ENCODE results near the gene TRPM8. TPM values are rescaled to one million over a fixed set of nuclear protein-coding genes. Genes with fewer than 3 reads are reported as not detected.
"Not testable (repeated sequence)": the region's sequence is repeated elsewhere in the genome, so short reads cannot be mapped to it uniquely, and the experiment has no call there.

The TRPM8 gene
- total and polyA plus RNA-seq, 8 donors, result not detected

DNA sequence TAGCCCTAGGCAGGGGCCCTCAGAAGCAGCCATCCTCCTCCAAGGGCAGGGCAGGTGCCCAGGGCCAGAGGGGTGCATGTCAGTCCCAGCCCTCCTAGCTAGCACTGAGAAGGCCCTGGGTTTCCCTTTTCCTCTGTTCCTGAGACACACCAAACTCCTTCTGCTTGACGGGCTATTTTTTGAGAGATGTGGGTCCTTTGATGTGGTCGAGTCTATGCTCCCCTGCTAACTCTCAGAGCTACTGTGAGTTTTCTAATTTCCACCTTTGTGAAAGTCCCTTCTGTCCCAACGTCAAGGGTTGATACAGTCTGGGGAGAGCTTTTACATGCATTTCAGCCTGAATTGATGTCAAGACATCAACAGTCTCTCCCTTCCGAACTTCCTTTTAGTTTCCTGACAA lies 51.4 kb downstream of the TRPM8 start:
- no peak for DNase-seq
- Histone ChIP-seq H3K36me3 (no peaks in the 10 kb centered on the region), H3K4me3 (no peak overlapping the region), H3K27me3 (peaks cover 0 to 13% (median 0%) of the 10 kb centered on the region in 3 donors), H3K9me3 (no peaks in the 10 kb centered on the region), H3K4me1 (no peaks in the 10 kb centered on the region), H3K27ac (no peak overlapping the region)
- 60 to 75% (median 65%) methylated on average over 4 of the region's 4 CpGs for WGBS, 5 donors
- no peak for TF ChIP-seq POLR2A (IDR thresholded peaks at IDR 0.05)
- TF ChIP-seq, protein P1, sequence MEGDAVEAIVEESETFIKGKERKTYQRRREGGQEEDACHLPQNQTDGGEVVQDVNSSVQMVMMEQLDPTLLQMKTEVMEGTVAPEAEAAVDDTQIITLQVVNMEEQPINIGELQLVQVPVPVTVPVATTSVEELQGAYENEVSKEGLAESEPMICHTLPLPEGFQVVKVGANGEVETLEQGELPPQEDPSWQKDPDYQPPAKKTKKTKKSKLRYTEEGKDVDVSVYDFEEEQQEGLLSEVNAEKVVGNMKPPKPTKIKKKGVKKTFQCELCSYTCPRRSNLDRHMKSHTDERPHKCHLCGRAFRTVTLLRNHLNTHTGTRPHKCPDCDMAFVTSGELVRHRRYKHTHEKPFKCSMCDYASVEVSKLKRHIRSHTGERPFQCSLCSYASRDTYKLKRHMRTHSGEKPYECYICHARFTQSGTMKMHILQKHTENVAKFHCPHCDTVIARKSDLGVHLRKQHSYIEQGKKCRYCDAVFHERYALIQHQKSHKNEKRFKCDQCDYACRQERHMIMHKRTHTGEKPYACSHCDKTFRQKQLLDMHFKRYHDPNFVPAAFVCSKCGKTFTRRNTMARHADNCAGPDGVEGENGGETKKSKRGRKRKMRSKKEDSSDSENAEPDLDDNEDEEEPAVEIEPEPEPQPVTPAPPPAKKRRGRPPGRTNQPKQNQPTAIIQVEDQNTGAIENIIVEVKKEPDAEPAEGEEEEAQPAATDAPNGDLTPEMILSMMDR (IDR thresholded peaks at IDR 0.05), result no peak
- no peak for TF ChIP-seq EP300 (IDR thresholded peaks at IDR 0.05)
- intact Hi-C loops (cut with DNase I; ENCODE audit: low total_unique reads), result no loop called here

DNA sequence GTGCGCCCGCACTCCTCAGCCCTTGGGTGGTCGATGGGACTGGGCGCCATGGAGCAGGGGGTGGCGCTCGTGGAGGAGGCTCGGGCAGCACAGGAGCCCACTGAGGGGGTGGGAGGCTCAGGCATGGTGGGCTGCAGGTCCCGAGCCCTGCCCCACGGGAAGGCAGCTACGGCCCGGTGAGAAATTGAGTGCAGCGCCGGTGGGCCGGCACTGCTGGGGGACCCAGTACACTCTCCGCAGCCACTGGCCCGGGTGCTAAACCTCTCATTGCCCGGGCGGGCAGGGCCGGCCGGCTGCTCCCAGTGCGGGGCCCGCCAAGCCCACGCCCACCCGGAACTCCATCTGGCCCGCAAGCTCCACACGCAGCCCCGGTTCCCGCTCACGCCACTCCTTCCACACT lies 55.3 kb downstream of the TRPM8 start:
- H3K9me3 ChIP-seq; DNase-seq; H3K4me3 ChIP-seq; intact Hi-C loops (cut with DNase I; ENCODE audit: low total_unique reads); H3K27ac ChIP-seq; H3K36me3 ChIP-seq: not testable (repeated sequence)
- 90 to 99% (median 97%) methylated on average over 12 to 29 of the region's 29 CpGs for WGBS, 5 donors
- peaks cover 0 to 10% (median 3%) of the 10 kb centered on the region in 4 donors for H3K4me1 ChIP-seq
- H3K27me3 ChIP-seq, result peaks cover 0 to 29% (median 0%) of the 10 kb centered on the region in 3 donors

DNA sequence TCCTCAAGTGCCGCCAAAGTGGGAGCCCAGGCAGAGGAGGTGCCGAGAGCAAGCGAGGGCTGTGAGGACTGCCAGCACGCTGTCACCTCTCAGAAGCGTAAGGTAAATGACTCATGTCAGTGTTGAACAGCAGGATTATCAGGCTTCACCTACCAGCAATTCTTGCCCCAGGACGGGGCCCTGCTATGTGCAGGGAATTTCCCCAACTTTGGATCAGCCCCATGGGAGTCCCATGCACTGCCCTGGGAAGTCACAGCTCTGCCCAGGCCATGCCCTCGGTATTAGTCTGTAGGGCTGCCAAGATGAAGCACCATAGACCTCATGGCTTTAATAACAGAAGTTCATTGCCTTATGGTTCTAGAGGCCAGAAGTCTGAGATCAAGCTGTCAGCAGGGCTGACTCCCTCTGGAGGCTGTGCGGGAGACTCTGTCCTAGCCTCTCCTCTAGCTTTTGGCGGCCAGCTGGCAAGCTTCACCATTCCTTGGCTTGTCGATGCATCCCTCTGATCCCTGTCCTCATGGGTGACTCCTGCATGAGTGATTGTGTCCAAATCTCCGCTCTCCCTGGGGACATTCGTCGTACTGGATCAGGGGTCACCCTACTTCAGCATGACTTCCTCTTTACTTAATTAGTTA lies 55.9 kb downstream of the TRPM8 start:
- Histone ChIP-seq H3K4me1 (peaks cover 0 to 10% (median 3%) of the 10 kb centered on the region in 4 donors), H3K27me3 (peaks cover 0 to 29% (median 0%) of the 10 kb centered on the region in 3 donors), H3K9me3 (no peaks in the 10 kb centered on the region), H3K4me3 (no peak overlapping the region), H3K27ac (no peak overlapping the region), H3K36me3 (no peaks in the 10 kb centered on the region)
- intact Hi-C loops (cut with DNase I; ENCODE audit: low total_unique reads), result no loop called here
- no peak for DNase-seq
- TF ChIP-seq EP300 (IDR thresholded peaks at IDR 0.05), result no peak
- no peak for TF ChIP-seq POLR2AphosphoS5 (IDR thresholded peaks at IDR 0.05)
- TF ChIP-seq, protein P1 (IDR thresholded peaks at IDR 0.05), result no peak
- no peak for TF ChIP-seq POLR2A (IDR thresholded peaks at IDR 0.05)
- WGBS, 5 donors, result 84 to 90% (median 85%) methylated on average over 10 to 13 of the region's 13 CpGs

DNA sequence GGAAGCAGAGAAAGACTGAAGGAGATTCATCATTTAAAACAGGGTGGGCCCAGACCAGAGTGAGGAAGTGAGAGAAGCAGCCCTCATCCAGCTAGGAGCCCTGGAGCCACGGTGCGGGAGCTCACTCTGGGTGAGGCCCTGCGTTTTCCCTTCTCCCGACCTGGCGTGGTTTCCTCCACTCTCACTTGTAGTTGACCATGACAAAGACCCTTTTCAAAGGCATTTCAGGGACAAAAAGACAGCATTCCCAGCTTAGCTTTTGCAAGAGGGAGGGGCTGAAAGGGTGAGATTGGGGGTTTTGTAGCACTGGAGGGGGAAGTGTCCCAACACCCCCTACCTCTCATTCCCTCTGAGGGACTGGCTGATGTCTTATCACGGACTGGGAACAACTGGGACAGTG lies 56.6 kb downstream of the TRPM8 start:
- intact Hi-C loops (cut with DNase I; ENCODE audit: low total_unique reads), result no loop called here
- Histone ChIP-seq H3K9me3 (no peaks in the 10 kb centered on the region), H3K27ac (no peak overlapping the region), H3K4me3 (no peak overlapping the region), H3K36me3 (no peaks in the 10 kb centered on the region), H3K27me3 (peaks cover 0 to 29% (median 0%) of the 10 kb centered on the region in 3 donors), H3K4me1 (peaks cover 0 to 10% (median 3%) of the 10 kb centered on the region in 4 donors)
- DNase-seq, result no peak
- TF ChIP-seq POLR2A (IDR thresholded peaks at IDR 0.05) (no peak), POLR2AphosphoS5 (IDR thresholded peaks at IDR 0.05) (no peak), EP300 (IDR thresholded peaks at IDR 0.05) (no peak)
- TF ChIP-seq, protein P1 (IDR thresholded peaks at IDR 0.05), result no peak
- WGBS, 5 donors, result 77 to 84% (median 83%) methylated on average over 6 of the region's 6 CpGs

DNA sequence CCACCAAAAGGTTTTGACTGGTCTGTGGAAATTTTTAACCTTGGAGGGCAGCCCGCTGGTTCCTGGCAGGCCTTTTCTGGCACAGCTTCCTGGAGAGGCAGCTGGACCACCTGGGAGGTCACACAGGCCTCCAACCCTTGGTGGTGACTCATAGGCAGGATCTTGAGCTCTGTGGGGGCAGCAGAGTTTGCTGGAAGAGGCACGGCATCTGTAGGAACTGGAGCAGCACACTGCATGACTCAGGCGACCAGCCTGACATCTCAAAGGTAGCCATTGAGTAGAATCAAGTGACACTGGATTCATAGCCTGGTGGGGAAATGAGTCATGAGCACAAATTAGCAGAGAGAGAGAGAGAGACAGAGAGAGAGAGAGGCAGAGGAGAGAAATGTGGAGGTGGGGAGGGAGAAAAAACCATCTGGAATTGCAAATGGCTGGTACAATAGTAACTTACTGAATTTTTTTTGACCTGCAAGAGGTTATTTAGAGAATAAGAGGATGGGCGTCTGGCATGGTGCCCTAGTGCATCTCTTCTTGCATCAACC lies 57.4 kb downstream of the TRPM8 start:
- H3K27me3 ChIP-seq, result peaks cover 0 to 29% (median 0%) of the 10 kb centered on the region in 3 donors
- peaks cover 0 to 10% (median 3%) of the 10 kb centered on the region in 4 donors for H3K4me1 ChIP-seq
- H3K36me3 ChIP-seq, result no peaks in the 10 kb centered on the region
- no peaks in the 10 kb centered on the region for H3K9me3 ChIP-seq
- DNase-seq, result no peak
- H3K27ac ChIP-seq, result no peak overlapping the region
- intact Hi-C loops (cut with DNase I; ENCODE audit: low total_unique reads), result no loop called here
- WGBS, 5 donors, result 39 to 54% (median 45%) methylated on average over 4 of the region's 4 CpGs
- no peak for TF ChIP-seq POLR2A (IDR thresholded peaks at IDR 0.05)
- TF ChIP-seq EP300 (IDR thresholded peaks at IDR 0.05), result no peak
- TF ChIP-seq, protein P1 (IDR thresholded peaks at IDR 0.05), result no peak
- peak in 1 of 3 donors; percentile 33 for TF ChIP-seq POLR2AphosphoS5 (IDR thresholded peaks at IDR 0.05)
- no peak overlapping the region for H3K4me3 ChIP-seq

All from stomach (tissue), 9 donors.